Right forelimb (tissue), 1 donor: Measurements from ENCODE around the gene PLBD1.
A peak's percentile ranks its signal among the peaks of the same experiment; 100 is the strongest.

ENCODE experiments used
- DNase-seq: peaks from one replicate; pipeline ENCODE4 v3.0.0-alpha.2; 2018

Gene PLBD1

DNA sequence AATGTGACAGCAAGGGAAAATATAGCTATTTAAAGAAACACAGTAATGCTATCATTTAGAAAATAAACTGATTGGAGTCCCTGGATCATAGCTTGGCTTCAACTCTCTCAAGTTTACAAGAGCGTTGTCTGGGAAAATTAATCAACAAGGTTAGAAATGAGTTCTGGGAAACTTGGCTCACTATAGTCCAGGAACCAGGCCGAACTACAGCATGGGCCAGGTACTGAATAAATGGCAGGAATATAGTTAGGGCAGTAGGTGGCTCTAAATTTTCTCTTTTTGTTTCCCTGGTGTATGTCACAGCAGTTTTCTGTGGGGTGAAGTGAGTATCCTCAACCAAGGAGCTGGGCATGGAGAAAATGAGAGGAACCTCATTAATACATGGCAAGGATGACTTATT lies 72.4 kb downstream of the PLBD1 start:
- DNase-seq, result no peak

DNA sequence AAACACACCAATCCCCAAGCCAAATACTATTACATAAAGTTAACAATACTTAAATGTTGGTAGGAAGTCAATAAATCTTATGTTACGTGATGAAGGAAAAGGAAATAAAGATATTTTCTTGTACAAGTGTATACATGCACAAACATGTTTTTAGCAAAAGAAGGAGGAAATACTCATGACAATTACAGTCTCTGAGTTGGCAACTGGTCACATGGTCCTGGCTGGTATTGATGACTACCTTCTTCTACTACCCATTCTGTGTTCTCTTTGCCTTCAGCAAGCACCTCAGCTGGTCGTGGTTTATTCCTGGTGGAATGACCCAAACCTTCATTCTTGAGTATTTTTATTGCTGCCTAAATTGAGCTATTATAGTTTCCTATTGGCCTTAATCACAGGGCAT lies 84.8 kb downstream of the PLBD1 start:
- no peak for DNase-seq

GRCh38 chr12:14482361-14482760 lies 85.3 kb downstream of the PLBD1 start:
- no peak for DNase-seq

DNA sequence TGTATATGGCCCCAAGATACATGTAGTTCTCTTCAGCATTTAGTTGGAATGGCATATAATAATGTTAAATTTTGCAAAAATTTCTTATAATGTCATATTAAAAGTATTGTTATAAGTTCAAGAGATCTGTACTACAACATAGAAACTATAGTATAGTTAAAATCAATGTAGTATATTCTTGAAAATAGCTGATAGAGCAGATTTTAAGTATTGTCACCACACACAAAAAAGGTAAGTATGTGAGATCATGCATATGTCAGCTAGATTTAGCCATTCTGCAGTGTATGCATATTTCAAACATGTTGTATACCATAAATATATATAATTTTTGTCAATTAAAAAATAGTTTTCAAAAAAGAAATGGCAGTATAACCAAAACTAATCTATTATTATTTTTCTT lies 86.5 kb downstream of the PLBD1 start:
- DNase-seq, result no peak

DNA sequence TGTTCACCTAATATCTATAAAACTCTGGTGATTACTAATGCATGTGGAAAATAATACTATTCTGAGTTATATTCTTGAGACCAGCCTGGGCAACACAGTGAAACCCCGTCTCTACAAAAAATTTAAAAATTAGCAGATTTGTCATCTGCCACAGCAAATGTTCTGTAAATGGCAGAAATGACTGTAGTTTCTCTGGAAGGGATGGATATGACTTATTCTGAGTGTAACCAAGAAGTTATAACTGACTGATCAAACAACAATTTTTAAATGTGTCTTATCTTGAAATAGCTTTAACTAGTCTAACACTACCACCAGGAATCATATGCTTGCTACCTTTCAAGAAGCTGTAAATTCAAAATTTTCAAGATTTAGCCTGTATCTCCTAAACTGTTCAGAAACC lies 88.7 kb downstream of the PLBD1 start:
- DNase-seq, result no peak

GRCh38 chr12:14473707-14474287 lies 93.9 kb downstream of the PLBD1 start:
- DNase-seq, result no peak

GRCh38 chr12:14471497-14471896 lies 96.2 kb downstream of the PLBD1 start:
- no peak for DNase-seq

DNA sequence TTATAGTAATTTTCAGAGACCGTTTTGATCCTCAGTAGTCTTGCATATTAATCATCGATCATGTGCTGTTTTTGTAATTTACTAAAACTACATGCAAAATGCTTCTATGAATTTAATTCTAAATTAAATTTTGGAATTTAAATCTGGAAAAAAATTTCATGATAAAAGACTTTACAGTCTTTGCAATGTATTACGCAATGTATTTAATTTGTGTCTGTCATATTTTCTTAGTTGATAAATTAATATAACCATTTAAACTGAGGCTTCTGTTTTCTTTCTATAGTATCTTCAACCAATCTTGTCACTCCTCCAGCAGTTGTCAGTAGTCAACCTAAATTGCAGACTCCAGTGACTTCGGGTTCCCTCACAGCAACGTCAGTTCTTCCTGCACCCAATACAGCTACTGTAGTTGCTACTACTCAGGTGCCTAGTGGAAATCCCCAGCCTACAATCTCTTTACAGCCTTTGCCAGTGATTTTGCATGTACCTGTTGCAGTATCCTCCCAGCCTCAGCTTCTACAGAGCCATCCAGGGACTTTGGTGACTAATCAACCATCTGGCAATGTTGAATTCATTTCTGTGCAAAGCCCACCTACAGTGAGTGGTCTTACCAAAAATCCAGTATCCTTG lies 107.4 kb downstream of the PLBD1 start:
- DNase-seq, result no peak

DNA sequence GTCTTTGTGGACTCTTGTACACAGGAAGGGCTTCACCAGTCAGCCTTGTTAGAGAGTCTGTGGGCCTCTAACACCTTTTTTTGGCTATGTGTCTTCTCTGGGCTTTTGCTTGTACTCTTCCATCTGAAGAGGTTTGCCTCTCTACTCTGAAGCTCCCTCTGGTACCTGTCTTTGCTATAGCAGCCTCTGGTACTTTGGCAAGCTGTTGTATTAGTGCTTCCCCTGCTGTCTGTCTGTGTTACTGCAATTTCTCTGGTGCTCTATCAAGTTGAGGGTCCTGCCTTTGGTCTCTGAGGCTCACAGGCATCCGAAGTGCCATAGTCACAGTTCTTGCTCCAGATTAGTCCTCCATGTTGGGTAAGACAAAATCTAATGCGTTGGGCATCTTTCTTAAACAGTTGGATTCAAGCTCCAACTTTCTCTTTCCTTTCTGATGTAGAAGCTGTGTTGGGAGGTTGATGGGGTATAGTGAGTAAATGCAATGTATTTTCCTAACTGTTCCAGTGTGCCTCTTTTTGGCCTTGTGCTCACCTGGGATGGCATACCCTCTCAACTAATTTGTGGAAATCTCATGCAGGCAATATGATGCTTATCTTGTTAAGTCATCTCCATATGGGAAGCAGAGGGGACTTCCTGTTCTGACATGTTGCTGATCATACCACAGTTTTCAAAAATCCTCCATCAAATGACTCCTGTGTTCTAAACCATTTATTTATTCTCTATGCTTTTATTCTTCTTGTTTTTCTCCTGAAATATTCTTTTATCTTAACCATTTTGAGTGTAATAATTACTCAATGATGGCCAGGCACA lies 113.4 kb downstream of the PLBD1 start:
- peak; percentile 43 for DNase-seq
